NCI-H345 (cell line): ENCODE data around the gene NFIA.

Source experiments
- DNase-seq: peaks from one replicate; lab custom pipeline; 2025; lab: John Stamatoyannopoulos, UW

NFIA gene

DNA sequence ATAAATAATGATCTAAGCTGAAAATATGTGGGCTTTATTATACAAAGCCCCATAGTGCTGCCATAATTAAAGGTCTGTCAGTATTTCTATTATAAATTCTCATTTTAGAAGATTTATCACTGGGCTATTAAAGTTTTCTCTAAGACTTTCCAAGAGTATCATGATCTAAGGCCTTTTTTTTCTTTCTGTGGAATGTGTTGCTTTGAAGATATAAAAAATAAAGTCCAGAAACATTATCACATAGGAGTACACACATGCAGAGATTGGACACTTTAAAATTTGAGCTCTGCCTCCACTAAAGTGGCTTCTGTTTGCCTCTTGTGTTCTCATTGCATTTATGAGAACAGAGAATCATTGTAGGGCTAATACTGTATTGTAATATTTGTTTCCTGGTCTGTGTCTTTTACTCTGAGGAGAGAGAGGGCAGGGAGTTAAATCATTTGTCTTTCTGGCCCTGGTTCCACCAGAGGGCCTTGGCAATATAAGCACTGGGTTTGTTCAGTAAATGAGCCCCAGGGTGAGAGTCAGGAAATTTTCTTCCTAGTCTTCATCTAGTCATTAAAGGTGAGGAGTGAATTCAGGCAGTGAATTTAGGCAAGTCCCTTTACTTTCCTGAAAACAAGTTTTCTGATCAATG, 70.2 kb downstream of the NFIA start:
- no peak for DNase-seq

DNA sequence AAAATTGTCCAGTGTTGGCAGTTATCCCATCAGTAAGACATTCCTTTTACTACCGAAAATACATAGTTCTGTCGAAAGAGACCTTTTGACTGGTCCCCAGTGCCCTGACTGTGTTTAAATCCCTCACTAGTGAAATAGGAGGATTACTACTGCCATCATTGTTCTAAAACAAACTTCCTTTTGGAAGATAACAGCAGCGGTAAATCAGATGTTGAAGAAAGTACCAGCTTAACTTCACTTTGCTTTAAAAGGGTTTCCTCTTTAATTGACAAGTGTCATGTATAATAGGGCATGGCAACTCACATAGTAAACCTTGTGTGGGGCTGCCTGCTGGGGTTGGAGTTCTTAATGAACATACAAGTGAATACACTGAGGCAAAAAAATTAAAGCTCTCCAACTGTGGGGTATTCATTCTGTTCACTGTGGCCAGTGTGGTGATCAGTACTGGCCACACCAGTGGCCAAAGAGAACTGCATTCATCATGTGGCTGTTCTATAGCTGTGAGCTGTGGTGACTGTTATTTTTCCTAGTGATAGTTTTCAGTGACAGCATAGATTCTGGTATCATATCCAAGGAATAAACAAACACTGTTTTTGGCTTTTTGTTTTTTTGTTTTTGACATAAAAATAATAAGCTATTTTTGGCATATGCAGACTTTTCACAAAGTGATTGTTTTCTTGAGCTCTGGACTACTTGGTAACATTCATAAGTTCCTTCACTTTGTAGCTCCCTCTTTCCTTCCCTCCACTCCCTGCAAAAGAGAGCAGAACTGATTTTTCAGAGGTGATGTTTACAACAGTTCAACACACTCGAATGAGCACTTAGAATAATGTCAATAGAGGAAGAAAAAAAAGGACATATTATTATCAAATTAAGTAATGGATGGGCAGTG, 74.5 kb downstream of the NFIA start:
- no peak for DNase-seq

- DNase-seq: no peak
Observed at GRCh38 chr1:61157468-61157987, 75.2 kb downstream of the NFIA start.

- no peak for DNase-seq
Observed at GRCh38 chr1:61158591-61158990, 76.2 kb downstream of the NFIA start.

GRCh38 chr1:61160526-61160925, 78.2 kb downstream of the NFIA start:
- DNase-seq: no peak

DNA sequence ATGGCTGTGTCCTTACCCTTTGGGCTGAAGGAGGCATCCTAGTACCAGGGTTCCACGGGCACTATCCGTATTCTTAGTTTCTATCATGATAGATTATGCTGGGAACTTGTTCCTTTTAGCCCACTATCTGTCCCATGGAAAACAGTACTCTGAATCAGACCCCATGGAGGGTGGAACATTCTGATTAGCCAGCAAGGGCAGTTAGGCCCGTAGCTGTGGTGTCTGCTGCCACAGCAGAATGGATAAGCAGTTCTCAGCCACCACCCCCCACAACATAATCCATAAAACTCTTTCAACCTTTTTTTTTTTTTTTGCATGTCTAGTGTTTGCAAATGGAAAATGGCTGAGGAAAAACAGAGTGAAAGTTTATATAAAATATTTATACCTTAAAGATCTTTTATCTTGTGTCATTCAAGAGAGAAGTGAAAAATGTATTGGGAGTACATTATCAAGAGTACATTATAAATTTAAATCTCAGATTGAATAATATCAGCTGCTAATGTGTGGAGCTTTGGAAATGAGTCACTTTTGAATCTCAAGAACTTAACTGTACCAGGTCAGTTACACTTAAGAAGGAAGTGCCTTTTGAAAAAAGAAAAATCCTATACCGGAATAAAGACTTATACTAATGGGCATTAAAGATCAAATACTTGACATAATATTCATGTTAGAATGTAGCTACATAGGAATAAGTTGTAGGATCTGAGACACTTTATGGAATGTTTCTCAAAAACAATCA, 80.3 kb downstream of the NFIA start:
- DNase-seq: no peak

DNA sequence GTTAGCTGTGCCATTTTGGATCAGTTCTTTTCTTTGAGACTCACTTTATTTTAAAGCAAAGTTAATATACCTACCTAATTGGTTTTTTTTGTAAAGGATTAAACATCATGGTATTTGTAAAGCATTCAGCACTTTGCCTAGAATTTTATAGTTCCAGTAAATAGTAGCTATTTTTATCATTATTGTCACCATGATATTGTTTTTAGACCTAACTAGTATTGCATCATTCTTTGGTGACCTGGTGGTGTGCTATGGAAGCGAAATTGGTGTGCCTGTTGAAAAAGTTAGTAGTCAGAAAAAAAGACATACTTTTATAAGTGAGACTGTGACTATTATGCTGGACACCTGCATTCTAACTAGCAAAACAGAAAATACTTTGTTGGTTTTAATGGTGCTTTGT, 81.0 kb downstream of the NFIA start:
- no peak for DNase-seq

GRCh38 chr1:61165402-61165801, 83.0 kb downstream of the NFIA start:
- no peak for DNase-seq

- no peak for DNase-seq
Observed at GRCh38 chr1:61167309-61167708, 84.9 kb downstream of the NFIA start.

- DNase-seq: no peak
Observed at GRCh38 chr1:61169045-61169444, 86.7 kb downstream of the NFIA start.

- no peak for DNase-seq
Observed at GRCh38 chr1:61169634-61170033, 87.3 kb downstream of the NFIA start.

DNA sequence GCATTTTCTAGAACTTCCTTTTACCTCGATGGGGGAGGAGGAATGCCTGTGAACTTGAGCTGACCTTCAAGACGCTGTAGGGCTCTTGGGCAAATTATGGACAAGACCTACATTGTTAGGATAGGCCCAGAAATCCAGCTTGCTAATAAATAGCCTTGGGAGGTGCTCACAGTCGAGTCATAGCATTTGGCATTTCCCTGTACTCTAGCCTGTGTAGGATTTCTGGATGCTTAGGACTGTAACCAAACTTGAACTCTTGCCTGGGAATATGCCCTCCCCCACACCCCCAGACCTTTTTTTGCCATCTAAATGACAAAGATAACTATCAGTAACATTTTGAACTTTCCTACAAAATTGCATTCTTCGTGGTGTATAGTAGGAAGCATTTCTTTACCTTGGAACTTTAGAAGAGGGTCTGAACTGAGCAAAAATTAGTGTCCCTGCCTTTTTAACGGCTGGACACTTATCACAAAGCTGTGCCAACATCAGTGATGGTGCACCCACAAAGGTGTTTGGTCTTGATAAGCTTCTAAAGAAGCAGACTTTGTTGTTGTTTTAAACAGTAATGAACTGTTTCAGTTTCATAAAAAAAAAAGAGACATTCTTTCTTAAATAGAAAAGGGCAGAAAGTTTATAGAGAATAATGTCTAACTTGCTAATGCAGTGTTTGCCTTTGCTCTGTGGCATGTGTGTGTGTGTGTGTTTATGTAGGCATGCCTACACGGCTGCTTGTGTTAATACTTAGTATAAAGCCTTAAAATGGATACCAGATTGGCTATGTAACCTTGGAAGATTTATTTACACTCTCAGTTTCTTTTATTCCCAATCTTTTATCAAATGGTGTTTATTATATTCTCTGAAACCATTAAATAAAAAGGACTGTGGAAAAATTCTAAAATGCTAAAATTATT, 88.2 kb downstream of the NFIA start:
- DNase-seq: no peak

- DNase-seq: no peak
Observed at GRCh38 chr1:61171346-61171745, 89.0 kb downstream of the NFIA start.

DNA sequence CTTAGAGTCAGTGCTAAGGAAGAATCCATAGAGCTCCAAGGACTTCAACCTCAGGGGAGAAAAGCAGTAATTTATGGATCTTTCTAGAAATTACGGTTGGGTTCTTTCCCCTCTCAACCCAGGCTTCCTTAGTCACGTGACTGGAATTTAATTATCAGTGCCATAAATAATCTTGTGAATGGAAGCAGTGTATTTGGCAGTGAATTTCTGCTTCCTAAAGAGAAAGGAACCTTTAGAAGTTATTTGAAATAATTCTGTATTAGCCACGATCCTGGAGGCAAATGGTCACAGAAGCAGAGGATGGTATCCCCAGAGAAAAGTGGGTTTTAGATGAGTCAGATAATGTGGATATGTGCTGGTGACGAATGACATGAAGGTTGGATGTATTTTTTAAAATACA, 89.6 kb downstream of the NFIA start:
- DNase-seq: no peak

GRCh38 chr1:61173118-61173517, 90.8 kb downstream of the NFIA start:
- no peak for DNase-seq

- DNase-seq: no peak
Observed at GRCh38 chr1:61174060-61174795, 91.9 kb downstream of the NFIA start.

- no peak for DNase-seq
Observed at GRCh38 chr1:61175976-61176375, 93.6 kb downstream of the NFIA start.

- DNase-seq: no peak
Observed at GRCh38 chr1:61181067-61182038, 99.0 kb downstream of the NFIA start.

DNA sequence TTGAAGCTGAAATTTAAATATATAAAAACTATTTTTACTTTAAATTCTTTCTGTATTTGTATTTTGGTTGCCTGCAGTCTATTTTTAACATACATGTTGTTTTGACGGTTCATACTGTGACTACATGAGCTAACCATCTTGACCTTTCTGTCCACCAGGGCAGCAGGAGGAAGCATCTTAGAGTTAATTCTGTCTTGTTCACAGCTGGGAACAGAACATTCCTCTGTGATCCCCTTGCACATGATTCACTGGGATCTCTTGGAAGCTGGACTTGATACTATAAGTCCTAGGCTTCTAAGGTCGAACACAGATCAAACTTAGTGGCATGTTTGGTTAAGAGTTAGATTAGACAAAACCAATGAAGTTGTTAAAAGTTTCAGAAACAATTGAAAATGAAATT, 99.7 kb downstream of the NFIA start:
- no peak for DNase-seq

GRCh38 chr1:61182480-61182879, 100.1 kb downstream of the NFIA start:
- no peak for DNase-seq
